ENCODE results near the gene TRPC6. TPM values are rescaled to one million over a fixed set of nuclear protein-coding genes. Genes with fewer than 3 reads are reported as not detected.

Gene TRPC6
- total RNA-seq, 1 experiment from 2014 or later, result not detected

GRCh38 chr11:101487775-101488174 lies 96.0 kb downstream of the TRPC6 start:
- H3K27me3 Mint-ChIP-seq (ENCODE audit: insufficient read depth, unreplicated experiment), result no peaks in the 10 kb centered on the region
- H3K4me1 Mint-ChIP-seq (ENCODE audit: insufficient read depth, unreplicated experiment), result no peaks in the 10 kb centered on the region
- no peak overlapping the region for H3K4me3 Mint-ChIP-seq (ENCODE audit: unreplicated experiment)
- H3K9me3 Mint-ChIP-seq (ENCODE audit: unreplicated experiment), result no peaks in the 10 kb centered on the region
- POLR2A ChIA-PET, result no interaction called here
- no peaks in the 10 kb centered on the region for H3K36me3 Mint-ChIP-seq (ENCODE audit: insufficient read depth, unreplicated experiment)
- BruUV-seq (replicated peaks), result no TSS peak
- DNase-seq (ENCODE audit: unreplicated experiment), result peak; percentile 46
- no peak for TF ChIP-seq CTCF (IDR thresholded peaks at IDR 0.05; ENCODE audit: unreplicated experiment)
- CTCF ChIA-PET, result interaction anchor here (0.5 to 0.6 kb wide), 3 partner anchors 311 to 476 kb away, joined by 3 read pairs; no protein-coding TSS in a partner anchor
- intact Hi-C loops (cut with micrococcal nuclease), result no loop called here
- H3K27ac Mint-ChIP-seq (ENCODE audit: low read depth, unreplicated experiment), result no peak overlapping the region

GRCh38 chr11:101482556-101483124 lies 101.2 kb downstream of the TRPC6 start:
- DNase-seq (ENCODE audit: unreplicated experiment), result no peak
- CTCF ChIA-PET, result no interaction called here
- no peaks in the 10 kb centered on the region for H3K9me3 Mint-ChIP-seq (ENCODE audit: unreplicated experiment)
- BruUV-seq (replicated peaks), result no TSS peak
- intact Hi-C loops (cut with micrococcal nuclease), result no loop called here
- no peak for TF ChIP-seq CTCF (IDR thresholded peaks at IDR 0.05; ENCODE audit: unreplicated experiment)
- no peaks in the 10 kb centered on the region for H3K27me3 Mint-ChIP-seq (ENCODE audit: insufficient read depth, unreplicated experiment)
- no peak overlapping the region for H3K27ac Mint-ChIP-seq (ENCODE audit: low read depth, unreplicated experiment)
- no peak overlapping the region for H3K4me3 Mint-ChIP-seq (ENCODE audit: unreplicated experiment)
- POLR2A ChIA-PET, result no interaction called here
- H3K4me1 Mint-ChIP-seq (ENCODE audit: insufficient read depth, unreplicated experiment), result peaks cover 12% of the 10 kb centered on the region
- H3K36me3 Mint-ChIP-seq (ENCODE audit: insufficient read depth, unreplicated experiment), result no peaks in the 10 kb centered on the region

GRCh38 chr11:101478587-101479369 lies 105.0 kb downstream of the TRPC6 start:
- TF ChIP-seq CTCF (IDR thresholded peaks at IDR 0.05; ENCODE audit: unreplicated experiment), result no peak
- DNase-seq (ENCODE audit: unreplicated experiment), result no peak
- Mint-ChIP-seq H3K4me3 (ENCODE audit: unreplicated experiment) (peak overlapping the region; percentile 1), H3K4me1 (ENCODE audit: insufficient read depth, unreplicated experiment) (peaks cover 12% of the 10 kb centered on the region), H3K36me3 (ENCODE audit: insufficient read depth, unreplicated experiment) (no peaks in the 10 kb centered on the region), H3K27me3 (ENCODE audit: insufficient read depth, unreplicated experiment) (no peaks in the 10 kb centered on the region), H3K27ac (ENCODE audit: low read depth, unreplicated experiment) (no peak overlapping the region), H3K9me3 (ENCODE audit: unreplicated experiment) (no peaks in the 10 kb centered on the region)
- no TSS peak for BruUV-seq (replicated peaks)
- ChIA-PET POLR2A (interaction anchor here (0.6 to 2.2 kb wide), 5 partner anchors 16 to 227 kb away, joined by 3 to 6 read pairs (median 4); no protein-coding TSS in a partner anchor), CTCF (interaction anchor here (0.6 to 2.6 kb wide), 5 partner anchors 11 to 529 kb away, joined by 3 to 10 read pairs (median 4); no protein-coding TSS in a partner anchor)
- intact Hi-C loops (cut with micrococcal nuclease), result no loop called here

- H3K4me3 Mint-ChIP-seq (ENCODE audit: unreplicated experiment), result no peak overlapping the region
- no peaks in the 10 kb centered on the region for H3K27me3 Mint-ChIP-seq (ENCODE audit: insufficient read depth, unreplicated experiment)
- peaks cover 12% of the 10 kb centered on the region for H3K4me1 Mint-ChIP-seq (ENCODE audit: insufficient read depth, unreplicated experiment)
- no peak for TF ChIP-seq CTCF (IDR thresholded peaks at IDR 0.05; ENCODE audit: unreplicated experiment)
- BruUV-seq (replicated peaks), result no TSS peak
- H3K27ac Mint-ChIP-seq (ENCODE audit: low read depth, unreplicated experiment), result no peak overlapping the region
- no peaks in the 10 kb centered on the region for H3K36me3 Mint-ChIP-seq (ENCODE audit: insufficient read depth, unreplicated experiment)
- ChIA-PET POLR2A (interaction anchor here (0.6 to 2.2 kb wide), 3 partner anchors 23 to 55 kb away, joined by 3 to 6 read pairs (median 4); no protein-coding TSS in a partner anchor), CTCF (interaction anchor here (1.3 to 2.6 kb wide), 4 partner anchors 10 to 530 kb away, joined by 4 to 10 read pairs (median 4); no protein-coding TSS in a partner anchor)
- H3K9me3 Mint-ChIP-seq (ENCODE audit: unreplicated experiment), result no peaks in the 10 kb centered on the region
- intact Hi-C loops (cut with micrococcal nuclease), result no loop called here
- DNase-seq (ENCODE audit: unreplicated experiment), result no peak
These were observed 105.9 kb downstream of the TRPC6 start for GRCh38 chr11:101477926-101478325.
